Measurements from ENCODE around the gene VSIG10L2. TPM values are rescaled to one million over a fixed set of nuclear protein-coding genes. Genes with fewer than 3 reads are reported as not detected.
A peak's percentile ranks its signal among the peaks of the same experiment; 100 is the strongest.

The VSIG10L2 gene
- not detected for total RNA-seq

GRCh38 chr11:125945797-125946520, at the start of gene VSIG10L2:
Gene VSIG10L2, plus strand, starts transcription at chr11:125946044. Its CDS starts 12 bp downstream, at chr11:125946056.
- no peak for TF ChIP-seq CTCF (IDR thresholded peaks at IDR 0.05)
- no peak for DNase-seq
- Mint-ChIP-seq H3K4me1 (ENCODE audit: low read depth) (peaks cover 4% of the 10 kb centered on the region), H3K4me3 (no peak within 1 kb of the TSS), H3K27me3 (peaks cover 2% of the 10 kb centered on the region), H3K27ac (no peak within 1 kb of the TSS), H3K36me3 (ENCODE audit: low read depth) (no peaks in the 10 kb centered on the region), H3K9me3 (no peaks in the 10 kb centered on the region)
- intact Hi-C loops (cut with micrococcal nuclease): no loop called here
- CTCF ChIA-PET: interaction anchor here (2.0 kb wide), 1 partner anchor 133 kb away, joined by 4 read pairs; no protein-coding TSS in a partner anchor
- POLR2A ChIA-PET: no interaction called here
- no peak for ATAC-seq

- Mint-ChIP-seq H3K36me3 (ENCODE audit: low read depth) (peaks cover 23% of the 10 kb centered on the region), H3K27ac (peak overlapping the region; percentile 47), H3K4me3 (peak overlapping the region; percentile 97), H3K4me1 (ENCODE audit: low read depth) (peaks cover 43% of the 10 kb centered on the region), H3K27me3 (peaks cover 16% of the 10 kb centered on the region), H3K9me3 (no peaks in the 10 kb centered on the region)
- intact Hi-C loops (cut with micrococcal nuclease): no loop called here
- no peak for TF ChIP-seq CTCF (IDR thresholded peaks at IDR 0.05)
- ChIA-PET POLR2A (no interaction called here), CTCF (interaction anchor here (1.0 kb wide), 1 partner anchor 292 kb away, joined by 3 read pairs; no protein-coding TSS in a partner anchor)
- ATAC-seq (no peak), DNase-seq (no peak)
Measured at GRCh38 chr11:125901872-125902271, 44.0 kb upstream of the VSIG10L2 start.

GRCh38 chr11:125902277-125902926, 43.4 kb upstream of the VSIG10L2 start:
- no peaks in the 10 kb centered on the region for H3K9me3 Mint-ChIP-seq
- peak overlapping the region; percentile 97 for H3K27ac Mint-ChIP-seq
- peaks cover 16% of the 10 kb centered on the region for H3K27me3 Mint-ChIP-seq
- no peak for ATAC-seq
- H3K36me3 Mint-ChIP-seq (ENCODE audit: low read depth): peaks cover 21% of the 10 kb centered on the region
- POLR2A ChIA-PET: interaction anchor here (1.2 to 2.7 kb wide), 3 partner anchors 15 to 277 kb away, joined by 3 to 21 read pairs (median 4); partner anchors contain the start of genes CHEK1 and HYLS1
- no peak for DNase-seq
- peaks cover 41% of the 10 kb centered on the region for H3K4me1 Mint-ChIP-seq (ENCODE audit: low read depth)
- intact Hi-C loops (cut with micrococcal nuclease): no loop called here
- TF ChIP-seq CTCF (IDR thresholded peaks at IDR 0.05): no peak
- CTCF ChIA-PET: interaction anchor here (0.8 to 1.9 kb wide), 5 partner anchors 11 to 291 kb away, joined by 3 to 7 read pairs (median 3); partner anchors contain the start of genes CHEK1 and HYLS1
- peak overlapping the region; percentile 97 for H3K4me3 Mint-ChIP-seq

- Mint-ChIP-seq H3K27ac (peak within 1 kb of the TSS; percentile 97), H3K9me3 (no peaks in the 10 kb centered on the region), H3K4me1 (ENCODE audit: low read depth) (peaks cover 34% of the 10 kb centered on the region), H3K27me3 (peaks cover 16% of the 10 kb centered on the region), H3K4me3 (peak within 1 kb of the TSS; percentile 97), H3K36me3 (ENCODE audit: low read depth) (peaks cover 18% of the 10 kb centered on the region)
- ATAC-seq (peak; percentile 91), DNase-seq (peak; percentile 94)
- intact Hi-C loops (cut with micrococcal nuclease): no loop called here
- POLR2A ChIA-PET: interaction anchor here (0.6 to 2.7 kb wide), 5 partner anchors 15 to 333 kb away, joined by 3 to 21 read pairs (median 4); partner anchors contain the start of genes CHEK1 and HYLS1
- CTCF ChIA-PET: interaction anchor here (0.7 to 1.9 kb wide), 6 partner anchors 11 to 381 kb away, joined by 3 to 7 read pairs (median 3); partner anchors contain the start of genes CHEK1 and HYLS1
- no peak for TF ChIP-seq CTCF (IDR thresholded peaks at IDR 0.05)
Measured at GRCh38 chr11:125902927-125903710, 42.7 kb upstream of the VSIG10L2 start, which contains the start of gene PUS3. Gene PUS3, minus strand, starts transcription at chr11:125903206. Its CDS starts 6,922 bp downstream, at chr11:125896284.
